ENCODE data around the gene BRD3.

Gene BRD3

GRCh38 chr9:134039386-134040175 is 28.2 kb downstream of the BRD3 start:
- DNase-seq (ENCODE audit: low spot score): no peak

GRCh38 chr9:134037641-134038040 is 30.2 kb downstream of the BRD3 start:
- DNase-seq (ENCODE audit: low spot score): no peak

GRCh38 chr9:134036130-134036529 is 31.7 kb downstream of the BRD3 start:
- DNase-seq (ENCODE audit: low spot score): no peak

- no peak for DNase-seq (ENCODE audit: low spot score)
These were observed 32.5 kb downstream of the BRD3 start for GRCh38 chr9:134035041-134036039.

GRCh38 chr9:134034215-134035040 is 33.4 kb downstream of the BRD3 start:
- no peak for DNase-seq (ENCODE audit: low spot score)

GRCh38 chr9:134033516-134034214 is 34.2 kb downstream of the BRD3 start:
- no peak for DNase-seq (ENCODE audit: low spot score)

GRCh38 chr9:134032456-134033222 is 35.2 kb downstream of the BRD3 start:
- no peak for DNase-seq (ENCODE audit: low spot score)

- no peak for DNase-seq (ENCODE audit: low spot score)
These were observed 36.0 kb downstream of the BRD3 start for GRCh38 chr9:134031783-134032182.

- DNase-seq (ENCODE audit: low spot score): no peak
These were observed 36.9 kb downstream of the BRD3 start for GRCh38 chr9:134030821-134031470.

- no peak for DNase-seq (ENCODE audit: low spot score)
These were observed 38.3 kb downstream of the BRD3 start for GRCh38 chr9:134029248-134030226.

- DNase-seq (ENCODE audit: low spot score): no peak
These were observed 39.1 kb downstream of the BRD3 start for GRCh38 chr9:134028575-134029247.

- DNase-seq (ENCODE audit: low spot score): no peak
These were observed 39.8 kb downstream of the BRD3 start for GRCh38 chr9:134028076-134028475.

- no peak for DNase-seq (ENCODE audit: low spot score)
These were observed 40.3 kb downstream of the BRD3 start for GRCh38 chr9:134027561-134027960.

- no peak for DNase-seq (ENCODE audit: low spot score)
These were observed 40.8 kb downstream of the BRD3 start for GRCh38 chr9:134026981-134027380.

GRCh38 chr9:134026581-134026980 is 41.2 kb downstream of the BRD3 start:
- no peak for DNase-seq (ENCODE audit: low spot score)

- DNase-seq (ENCODE audit: low spot score): peak; percentile 65
These were observed 42.0 kb downstream of the BRD3 start for GRCh38 chr9:134025606-134026541.
